Measurements from ENCODE around the gene B3GAT1.

Gene B3GAT1

DNA sequence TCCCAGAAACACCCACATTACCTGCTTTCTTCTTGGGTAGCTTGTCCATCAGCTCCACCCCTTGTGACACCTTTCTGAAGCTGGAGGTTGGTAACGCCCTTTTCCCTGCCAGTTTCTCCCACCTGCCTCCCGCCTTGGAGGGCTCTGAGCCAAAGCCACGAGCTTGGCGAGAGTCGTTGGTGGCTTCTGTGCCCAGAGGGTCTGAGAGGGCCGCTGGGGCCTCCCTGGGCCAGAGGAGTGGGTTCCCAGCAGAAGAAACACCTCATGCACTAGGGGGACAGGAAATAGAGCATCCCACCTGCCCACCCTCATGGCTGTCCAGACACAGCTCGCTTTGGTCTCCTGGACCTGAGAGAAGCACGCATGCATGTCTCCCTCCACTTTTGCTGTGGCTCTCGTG lies 37.9 kb downstream of the B3GAT1 start:
- in situ Hi-C loops (cut with MboI; ENCODE audit: low sequenced_read_pairs) = no loop called here

DNA sequence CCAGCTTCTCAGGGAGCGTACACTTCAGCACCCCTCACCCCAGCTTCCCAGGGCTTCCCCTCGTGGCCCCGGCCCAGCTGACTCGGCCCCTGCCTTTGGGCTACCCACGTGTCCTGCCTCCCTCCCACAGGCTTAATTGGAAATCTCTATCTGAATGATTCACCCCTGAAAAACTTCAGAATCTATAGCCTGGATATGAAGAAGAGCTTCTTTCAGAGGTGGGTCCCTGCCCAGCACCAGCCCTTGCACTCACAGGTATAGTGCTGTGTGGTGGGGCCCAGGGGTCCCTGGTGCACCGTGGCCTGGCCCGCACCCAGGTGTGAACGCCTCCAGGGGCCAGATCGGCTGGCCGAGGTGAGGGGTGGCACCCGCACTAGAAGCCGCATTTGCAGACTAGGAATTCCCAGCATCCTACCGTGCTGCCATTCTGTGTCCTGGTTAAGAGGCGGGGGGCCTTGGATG lies 38.4 kb downstream of the B3GAT1 start:
- in situ Hi-C loops (cut with MboI; ENCODE audit: low sequenced_read_pairs) = no loop called here

DNA sequence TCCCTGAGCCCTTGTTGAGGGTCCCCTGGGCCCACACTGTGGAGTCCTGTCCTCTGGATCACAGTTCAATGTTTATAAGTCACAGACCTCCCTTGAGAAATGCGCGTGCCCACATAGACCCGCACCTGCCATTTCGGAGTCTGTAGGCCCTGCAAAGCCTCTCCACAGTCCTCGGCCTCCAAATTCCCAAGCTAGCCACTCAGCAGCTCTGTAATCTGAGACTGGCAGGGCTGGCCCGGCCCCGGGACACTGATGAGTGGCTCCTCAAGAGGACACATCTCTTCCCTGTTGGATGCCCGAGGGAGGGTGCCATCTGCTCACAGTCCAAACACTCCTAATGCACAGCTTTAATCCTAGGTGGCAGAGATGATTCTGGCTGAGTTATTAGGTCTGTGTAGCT lies 39.1 kb downstream of the B3GAT1 start:
- in situ Hi-C loops (cut with MboI; ENCODE audit: low sequenced_read_pairs) = no loop called here

DNA sequence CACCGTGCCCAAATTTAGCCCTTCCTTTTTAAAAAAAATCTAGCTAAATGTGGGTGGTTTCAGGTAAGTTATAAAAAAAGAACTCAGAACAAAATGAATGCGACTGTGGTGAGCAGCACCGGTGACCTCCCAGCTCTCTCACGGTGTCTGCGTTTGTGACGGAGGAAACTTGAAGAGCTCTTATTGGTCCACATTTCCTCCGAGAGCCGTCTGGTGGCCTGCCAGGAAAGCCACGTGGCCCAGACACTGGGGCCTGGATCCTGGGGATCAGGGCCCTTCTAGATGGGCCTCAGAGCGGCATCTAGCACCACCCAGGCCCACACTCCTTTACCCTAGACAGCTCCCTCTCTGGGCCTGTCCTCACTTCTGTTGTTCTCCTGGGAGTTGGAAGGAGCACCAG lies 39.5 kb downstream of the B3GAT1 start:
- in situ Hi-C loops (cut with MboI; ENCODE audit: low sequenced_read_pairs) = no loop called here

DNA sequence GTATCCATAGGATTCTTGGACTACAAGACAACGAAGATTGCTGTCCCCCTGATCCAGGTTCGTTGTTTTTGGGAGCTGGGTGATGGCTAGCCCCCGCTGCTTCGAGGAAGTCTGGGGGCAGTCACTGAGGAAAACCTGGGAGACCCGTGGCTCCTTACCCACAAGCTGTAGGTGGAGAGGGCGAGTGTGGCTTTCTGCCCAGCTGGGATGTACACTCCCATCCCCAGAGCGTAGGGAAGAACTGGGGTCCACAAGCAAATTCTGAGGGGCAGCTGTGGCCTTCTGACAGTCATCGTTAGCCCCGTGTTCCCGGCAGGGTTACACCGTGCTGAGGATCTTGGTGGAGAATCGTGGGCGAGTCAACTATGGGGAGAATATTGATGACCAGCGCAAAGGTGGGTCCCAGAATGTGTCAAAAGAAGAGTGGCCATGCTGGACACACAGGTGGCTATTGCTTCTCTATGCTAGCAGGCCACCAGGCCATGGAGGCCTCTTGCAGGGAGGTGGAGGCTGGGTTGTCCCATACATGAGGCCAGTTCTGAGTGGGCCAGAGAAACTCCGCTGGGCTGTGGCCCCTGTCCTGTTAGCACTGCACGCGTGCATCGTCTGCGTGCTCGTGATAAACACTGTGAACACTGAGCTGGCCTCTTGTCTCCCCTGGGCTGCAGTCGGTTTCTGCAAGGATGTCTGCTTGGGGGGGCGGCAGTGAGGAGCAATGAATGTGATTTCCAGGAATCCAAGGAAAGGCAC lies 40.4 kb downstream of the B3GAT1 start:
- in situ Hi-C loops (cut with MboI; ENCODE audit: low sequenced_read_pairs) = no loop called here

DNA sequence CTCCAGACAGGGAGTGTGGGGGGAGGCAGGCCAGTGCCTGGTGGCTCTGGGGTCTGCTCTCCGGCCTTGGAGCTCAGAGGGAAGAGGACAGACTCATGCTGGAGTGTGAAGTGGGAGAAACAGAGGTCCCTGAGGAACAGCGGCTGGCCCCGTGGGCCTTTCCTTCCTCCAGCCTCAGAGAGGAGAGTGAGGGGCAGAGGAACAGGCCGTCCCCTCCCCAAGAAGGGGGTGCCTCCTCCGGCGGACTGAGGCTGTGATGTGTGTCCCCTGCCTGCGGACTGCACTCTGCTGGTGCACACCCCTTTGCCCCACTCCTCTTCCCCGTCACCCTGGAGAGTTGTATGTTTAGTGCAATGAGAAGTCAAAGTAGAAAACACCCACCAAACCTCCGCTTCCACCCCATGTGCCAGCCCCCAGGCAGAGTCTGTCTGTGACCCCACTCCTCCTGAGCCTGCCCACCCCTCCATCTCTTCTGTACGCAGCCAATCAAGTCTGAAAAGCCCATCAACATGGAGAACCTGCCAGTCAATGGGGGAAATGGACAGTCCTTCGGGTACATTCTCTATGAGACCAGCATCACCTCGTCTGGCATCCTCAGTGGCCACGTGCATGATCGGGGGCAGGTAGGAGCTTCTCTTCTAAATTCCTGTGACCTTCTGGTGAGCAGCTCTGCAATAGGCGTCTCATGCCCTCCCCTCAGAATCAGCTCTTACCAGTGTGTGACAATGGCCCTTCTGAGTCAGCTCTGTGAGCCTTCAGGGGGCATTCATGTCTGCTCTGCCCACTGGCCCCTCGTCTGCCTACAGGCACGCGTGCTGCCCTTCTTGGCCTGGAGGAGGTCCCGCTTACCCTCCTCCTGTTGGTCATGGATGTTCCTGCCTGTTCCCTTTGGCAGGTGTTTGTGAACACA lies 41.3 kb downstream of the B3GAT1 start:
- in situ Hi-C loops (cut with MboI; ENCODE audit: low sequenced_read_pairs) = no loop called here

DNA sequence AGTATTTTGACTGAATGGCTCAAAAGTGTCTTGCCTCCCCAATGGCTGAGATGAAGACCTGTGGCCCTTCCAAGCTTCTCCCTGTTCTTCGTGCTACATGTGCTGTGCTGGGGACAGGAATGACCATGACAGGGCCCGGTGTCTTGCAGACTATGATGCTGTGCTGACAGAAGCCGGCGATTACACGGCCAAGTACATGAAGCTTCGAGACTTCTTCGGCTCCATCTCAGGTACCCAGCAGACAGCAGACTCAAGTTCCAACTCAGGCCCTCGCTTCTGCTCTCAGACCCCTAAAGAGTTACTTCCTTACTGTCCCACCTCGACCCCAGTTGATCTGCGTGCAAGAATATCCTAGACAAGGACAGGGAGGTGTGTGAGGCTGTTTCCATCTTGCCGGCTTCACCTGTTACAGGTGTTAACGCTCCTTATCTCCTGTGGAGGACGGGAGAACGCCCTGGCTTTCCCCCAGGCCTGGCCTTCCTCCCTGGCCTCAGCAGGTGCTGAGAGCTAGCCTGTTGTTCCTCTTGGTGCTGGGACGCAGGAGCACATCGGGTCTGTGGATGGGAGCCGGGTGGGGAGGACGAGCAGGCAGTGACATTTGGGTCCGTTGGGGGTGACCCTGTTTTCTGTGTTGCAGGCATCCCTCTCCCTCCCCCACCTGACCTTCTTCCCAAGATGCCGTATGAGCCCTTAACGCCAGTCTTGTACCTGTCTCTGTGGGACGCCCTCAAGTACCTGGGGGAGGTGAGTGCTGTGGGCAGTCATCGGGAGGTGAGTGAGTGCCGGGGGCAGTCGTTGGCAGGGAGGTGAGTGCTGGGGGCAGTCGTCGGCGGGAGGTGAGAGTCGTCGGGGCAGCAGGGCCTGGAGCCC lies 42.2 kb downstream of the B3GAT1 start:
- in situ Hi-C loops (cut with MboI; ENCODE audit: low sequenced_read_pairs) = no loop called here

DNA sequence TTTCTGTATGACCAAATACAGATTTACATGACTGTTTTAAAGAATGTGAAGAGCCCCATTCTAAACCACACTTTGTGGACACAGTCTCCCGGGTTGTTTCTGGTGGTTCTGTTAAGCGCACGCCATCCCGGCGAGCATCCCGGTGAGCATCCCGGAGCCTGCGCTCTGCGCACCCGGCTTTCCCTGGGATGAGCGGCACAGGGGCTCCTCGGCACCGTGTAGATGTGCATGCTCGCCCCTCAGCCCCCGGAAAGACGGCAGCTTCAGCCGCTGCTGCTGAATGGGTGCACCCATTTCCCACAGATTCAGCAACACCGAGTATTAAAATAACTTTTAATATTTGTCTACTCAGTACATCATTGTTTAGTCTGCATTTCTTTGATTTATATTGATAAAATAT lies 44.3 kb downstream of the B3GAT1 start:
- in situ Hi-C loops (cut with MboI; ENCODE audit: low sequenced_read_pairs) = no loop called here

DNA sequence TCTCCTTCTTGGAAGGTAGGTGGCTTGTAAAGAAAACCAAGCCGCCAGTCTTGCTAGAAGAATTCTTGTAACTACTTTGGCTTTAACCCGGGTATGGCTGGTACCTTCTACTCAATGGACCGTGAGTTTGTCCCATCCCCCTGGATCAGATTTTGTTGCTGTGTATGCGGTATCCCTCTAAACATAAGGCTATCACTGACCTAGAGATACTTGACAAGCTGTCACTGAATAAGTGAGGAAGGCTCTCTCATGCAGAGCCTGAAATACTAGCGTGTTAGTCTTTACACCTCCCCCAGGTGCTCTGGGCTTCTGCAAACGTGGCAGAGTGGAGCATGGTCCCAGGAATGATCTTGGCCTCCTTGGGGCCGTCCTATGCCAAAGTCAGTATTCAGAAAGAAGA lies 45.8 kb downstream of the B3GAT1 start:
- in situ Hi-C loops (cut with MboI; ENCODE audit: low sequenced_read_pairs) = no loop called here

DNA sequence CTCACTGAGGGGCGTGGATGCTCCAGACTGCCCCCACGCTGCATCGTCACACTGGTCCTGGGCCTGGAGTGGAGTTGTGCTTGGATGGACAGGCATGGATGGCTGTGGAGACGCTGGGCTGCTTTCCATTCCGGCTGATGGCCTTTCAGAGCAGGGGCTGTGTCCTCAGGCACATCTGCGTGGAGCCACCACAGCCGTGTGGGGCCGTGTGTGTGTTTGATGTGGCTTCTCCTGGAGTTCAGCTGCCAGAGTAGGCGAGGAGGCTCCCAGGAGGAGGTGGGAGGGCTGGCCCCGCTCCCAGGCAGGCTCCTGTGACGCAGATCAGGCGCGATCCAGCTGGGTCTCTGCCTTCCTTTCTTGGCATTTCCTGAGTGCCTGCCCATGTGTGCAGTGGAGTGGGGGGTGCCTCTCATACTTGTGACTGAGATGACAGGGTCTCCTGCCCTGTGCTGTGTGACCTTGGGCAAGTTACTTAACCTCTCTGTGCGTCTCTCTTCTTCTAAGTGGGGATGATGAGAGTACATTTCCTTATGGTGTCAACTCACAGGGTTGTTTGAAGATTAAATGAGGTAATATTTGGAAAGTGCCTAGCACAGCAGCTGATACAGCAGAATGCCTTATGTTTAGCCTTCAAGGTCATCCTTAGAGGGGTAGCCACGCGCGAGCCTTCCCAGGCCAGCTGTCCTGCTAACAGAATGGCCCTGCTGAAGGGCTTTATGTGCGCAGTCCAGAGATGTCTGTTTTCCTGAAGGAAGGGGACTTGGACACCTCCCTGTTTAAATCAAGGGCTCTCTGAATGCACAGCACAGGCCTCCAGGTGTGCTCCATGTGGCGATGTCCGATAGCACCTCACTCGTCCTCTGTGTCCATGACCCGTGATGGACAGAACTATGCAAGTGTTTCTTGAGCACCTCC lies 46.8 kb downstream of the B3GAT1 start:
- in situ Hi-C loops (cut with MboI; ENCODE audit: low sequenced_read_pairs) = no loop called here

DNA sequence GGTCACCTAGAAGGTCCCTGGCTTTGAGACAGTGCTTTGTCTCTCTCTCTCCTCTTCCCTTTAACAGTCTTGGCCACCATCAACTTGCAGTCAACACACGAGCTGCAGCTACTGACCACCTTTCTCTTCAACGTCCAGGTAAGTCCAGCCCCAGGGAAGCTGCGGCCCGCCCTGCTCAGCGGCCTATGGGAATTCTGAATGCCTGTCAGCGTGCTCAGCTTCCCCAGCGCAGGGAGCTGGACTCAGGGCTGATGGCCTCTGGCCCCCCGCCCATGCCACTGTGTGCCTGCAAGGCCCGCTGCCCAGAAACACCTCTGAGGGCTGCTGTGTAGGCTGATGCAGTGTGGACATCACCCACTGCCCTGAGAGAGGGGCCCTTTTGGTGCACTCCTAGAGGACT lies 47.8 kb downstream of the B3GAT1 start:
- in situ Hi-C loops (cut with MboI; ENCODE audit: low sequenced_read_pairs) = no loop called here

DNA sequence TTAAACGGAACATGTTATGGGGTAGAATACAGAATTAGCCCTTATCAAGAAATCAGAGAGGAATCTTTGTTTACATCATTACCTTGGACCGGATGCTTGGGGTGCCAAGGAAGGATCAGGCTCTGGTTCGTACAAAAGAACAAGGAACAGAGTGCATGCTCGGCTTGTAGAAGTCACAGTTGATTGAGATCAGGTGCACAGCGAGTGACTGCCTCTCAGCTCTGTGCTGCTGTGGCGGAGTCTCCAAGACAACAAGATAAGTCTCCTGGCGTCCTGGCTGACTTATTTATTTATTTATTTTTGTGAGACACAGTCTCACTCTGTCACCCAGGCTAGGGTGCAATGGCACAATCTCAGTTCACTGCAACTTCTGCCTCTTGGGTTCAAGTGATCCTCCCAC lies 48.5 kb downstream of the B3GAT1 start:
- in situ Hi-C loops (cut with MboI; ENCODE audit: low sequenced_read_pairs) = no loop called here

DNA sequence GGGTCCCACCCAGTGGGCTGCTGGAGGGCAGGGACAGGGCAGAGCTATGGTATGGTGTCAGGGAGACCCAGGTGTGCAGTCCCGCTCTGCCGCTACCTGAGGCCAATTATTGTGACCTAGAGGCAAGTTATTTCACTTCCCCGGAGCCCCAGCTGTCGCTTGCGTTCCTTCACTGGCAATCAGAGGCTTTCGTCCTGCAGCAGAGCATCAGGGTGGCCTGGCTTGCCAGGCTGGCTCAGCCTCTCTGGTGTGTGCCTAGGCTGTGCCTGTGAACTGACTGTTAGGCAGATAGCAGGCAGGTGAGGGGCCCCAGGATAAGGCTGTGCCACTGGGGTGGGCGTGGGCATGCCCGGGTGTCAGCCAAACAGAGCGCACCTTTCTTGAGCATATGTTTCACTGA lies 48.9 kb downstream of the B3GAT1 start:
- in situ Hi-C loops (cut with MboI; ENCODE audit: low sequenced_read_pairs) = no loop called here

DNA sequence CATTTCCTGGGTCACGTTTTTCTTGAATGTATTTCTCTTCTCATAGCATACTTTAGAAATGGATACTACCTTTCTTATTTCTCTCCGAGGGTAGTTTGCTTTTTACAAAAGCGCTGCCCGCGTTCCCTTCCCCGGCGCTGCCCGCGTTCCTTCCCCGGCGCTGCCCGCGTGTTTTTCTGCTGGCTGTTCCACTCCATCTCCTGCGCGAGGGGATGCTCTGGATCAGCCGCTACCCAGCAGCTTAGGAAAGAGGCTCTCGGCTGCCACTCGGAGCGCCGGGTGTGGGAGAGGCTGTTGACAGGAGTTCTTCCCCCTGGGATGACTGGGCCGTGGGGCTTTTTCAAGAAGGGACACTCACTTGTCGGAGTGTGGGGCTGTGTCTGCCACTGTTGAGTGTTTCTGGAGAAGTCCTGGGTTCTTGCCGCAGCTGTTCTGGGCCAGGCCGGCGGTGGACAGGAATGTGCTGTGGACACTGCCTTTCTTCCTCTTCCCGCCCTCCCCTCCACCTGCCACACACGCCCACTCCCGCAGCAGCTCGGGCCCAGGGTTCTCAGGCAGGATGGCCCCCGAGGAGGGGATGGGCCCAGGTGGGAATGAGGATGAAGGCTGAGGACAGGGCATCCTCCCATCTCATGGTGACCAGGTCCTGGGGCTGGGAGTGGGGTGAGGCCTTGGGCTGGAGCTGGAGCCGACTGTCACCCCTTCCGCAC lies 49.7 kb downstream of the B3GAT1 start:
- in situ Hi-C loops (cut with MboI; ENCODE audit: low sequenced_read_pairs) = no loop called here

DNA sequence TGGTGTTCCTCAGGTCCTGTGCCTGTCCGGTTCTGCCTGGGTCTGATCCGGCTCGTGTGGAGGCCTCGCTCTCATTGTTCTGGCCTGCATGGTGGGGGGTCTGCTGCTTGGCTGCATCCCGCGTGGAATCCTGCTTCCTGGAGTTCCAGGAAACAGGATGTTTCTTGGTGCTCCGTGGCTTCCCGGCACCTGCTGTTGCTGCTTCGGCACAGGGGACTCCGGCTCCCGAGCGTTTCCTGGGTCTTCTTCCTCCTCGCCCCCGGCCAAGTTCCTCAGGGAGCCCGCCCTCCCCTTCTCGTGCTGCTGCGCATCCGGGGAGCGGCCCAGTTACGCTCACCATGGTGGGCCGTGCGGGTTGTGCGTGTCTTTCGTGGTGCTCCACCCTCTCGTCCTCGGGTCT lies 50.4 kb downstream of the B3GAT1 start:
- in situ Hi-C loops (cut with MboI; ENCODE audit: low sequenced_read_pairs) = no loop called here

DNA sequence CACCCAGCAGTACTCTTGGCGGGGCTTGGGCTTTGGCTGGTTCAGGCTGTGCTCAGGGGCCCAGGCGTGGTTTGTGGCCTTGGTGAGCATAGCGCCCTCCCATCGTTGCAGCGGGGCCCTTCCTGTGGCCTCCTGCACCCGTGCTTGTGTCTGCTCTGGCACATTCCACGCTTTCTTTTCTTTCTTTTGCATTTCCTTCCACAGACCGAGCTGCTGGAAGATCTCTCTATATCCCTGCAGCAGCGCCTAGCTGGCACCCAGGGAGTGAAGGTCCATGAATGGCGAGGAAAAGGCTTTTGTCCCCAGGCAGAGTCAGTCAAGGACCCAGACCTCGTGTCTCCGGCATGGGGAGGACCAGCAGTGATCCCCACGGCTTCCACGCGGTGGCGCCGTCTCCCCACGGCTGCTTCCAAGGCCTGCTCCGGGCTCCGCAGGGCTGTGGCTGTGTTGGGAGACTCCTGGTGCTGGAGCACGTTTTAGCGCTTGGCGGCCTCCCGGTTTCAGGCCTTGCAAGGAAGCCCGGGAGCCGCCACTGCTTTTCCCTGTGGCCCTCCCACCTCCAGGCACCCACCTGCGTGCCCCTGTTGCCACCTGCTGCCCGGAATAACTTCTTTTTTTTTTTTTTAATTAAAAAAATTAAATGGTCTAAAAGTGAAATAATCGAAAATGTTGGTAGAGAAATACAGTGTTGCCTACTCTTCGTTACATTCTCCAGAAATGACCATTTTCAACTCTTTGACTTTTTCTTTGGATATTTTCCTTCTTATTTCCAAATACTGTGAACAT lies 51.8 kb downstream of the B3GAT1 start:
- in situ Hi-C loops (cut with MboI; ENCODE audit: low sequenced_read_pairs) = no loop called here

DNA sequence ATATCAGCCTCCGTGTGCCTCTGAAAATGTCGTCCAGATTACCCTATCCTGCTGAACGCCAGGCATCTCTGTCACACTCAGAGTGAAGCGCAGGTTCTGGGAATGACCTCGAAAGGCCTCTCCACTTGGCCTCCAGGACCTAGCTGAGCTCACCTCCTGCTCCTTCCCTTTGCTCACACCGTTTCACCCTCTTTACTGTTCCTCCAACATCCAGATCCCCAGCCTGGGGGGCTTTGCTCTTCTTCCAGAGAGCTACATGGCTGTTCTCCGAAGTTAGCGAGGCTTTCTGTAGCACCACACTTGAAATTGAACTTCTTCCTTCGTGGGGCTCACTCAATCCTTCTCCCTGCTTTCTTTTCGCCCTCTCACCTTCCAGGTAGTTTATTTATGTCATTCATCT lies 52.4 kb downstream of the B3GAT1 start:
- in situ Hi-C loops (cut with MboI; ENCODE audit: low sequenced_read_pairs) = no loop called here

DNA sequence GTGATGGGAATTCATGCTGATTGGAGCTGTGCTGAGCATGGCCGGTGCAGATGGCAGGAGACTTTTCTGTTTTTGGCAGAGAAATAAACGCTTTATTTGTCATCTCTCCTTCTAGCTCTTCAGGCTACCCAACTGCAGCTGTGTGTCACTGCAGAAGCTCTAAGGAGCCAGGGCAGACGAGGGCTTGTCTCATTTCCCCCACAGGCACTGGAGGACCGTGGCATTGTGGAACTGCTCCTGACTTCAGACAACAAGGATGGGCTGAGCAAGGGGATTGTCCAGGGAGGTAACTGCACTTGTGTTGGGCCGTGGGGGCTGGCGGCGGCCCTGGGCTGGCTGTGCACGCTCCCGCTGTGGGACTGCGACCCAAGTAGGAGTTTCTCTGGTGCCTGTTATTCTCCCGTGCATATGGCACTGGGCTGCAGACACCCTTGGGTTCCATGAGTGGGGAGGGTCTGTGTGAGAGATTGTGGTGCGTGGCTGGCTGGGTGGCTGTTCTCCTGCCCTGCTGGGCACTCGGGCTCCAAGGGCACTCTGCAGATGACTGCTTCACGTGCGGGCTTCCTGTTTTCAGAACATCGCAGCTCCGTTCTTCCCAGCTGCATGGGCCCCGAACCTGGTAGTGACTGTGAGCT lies 53.1 kb downstream of the B3GAT1 start:
- in situ Hi-C loops (cut with MboI; ENCODE audit: low sequenced_read_pairs) = no loop called here
